BE2C (cell line): ENCODE data around the gene PAPPA2.

ENCODE experiments used
- DNase-seq: peaks from one replicate; pipeline ENCODE4 v3.0.0-alpha.2; 2020
- H3K27me3 ChIP-seq: fragments of 250-450 bp; sonication (Bioruptor Pico); 2 replicates; pipeline ENCODE4 v1.5.1; 2020; ENCODE audit warnings: mild to moderate bottlenecking
- H3K36me3 ChIP-seq: fragments of 250-450 bp; sonication (Bioruptor Pico); 2 replicates; pipeline ENCODE4 v1.5.1; 2020; ENCODE audit warnings: mild to moderate bottlenecking
- H3K4me1 ChIP-seq: fragments of 250-450 bp; sonication (Bioruptor Pico); 2 replicates; pipeline ENCODE4 v1.5.1; 2020
- H3K4me3 ChIP-seq: 2 replicates; pipeline ENCODE4 v1.5.1; 2011; ENCODE audit warnings: low read depth, low read length
- H3K9me3 ChIP-seq: fragments of 250-450 bp; sonication (Bioruptor Pico); 2 replicates; pipeline ENCODE4 v1.5.1; 2020
- TF ChIP-seq, protein P1 (sequence below): IDR thresholded peaks from 2 replicates; pipeline ENCODE4 v1.5.1; 2012; ENCODE audit warnings: mild to moderate bottlenecking, low read depth, low read length

PAPPA2 gene

DNA sequence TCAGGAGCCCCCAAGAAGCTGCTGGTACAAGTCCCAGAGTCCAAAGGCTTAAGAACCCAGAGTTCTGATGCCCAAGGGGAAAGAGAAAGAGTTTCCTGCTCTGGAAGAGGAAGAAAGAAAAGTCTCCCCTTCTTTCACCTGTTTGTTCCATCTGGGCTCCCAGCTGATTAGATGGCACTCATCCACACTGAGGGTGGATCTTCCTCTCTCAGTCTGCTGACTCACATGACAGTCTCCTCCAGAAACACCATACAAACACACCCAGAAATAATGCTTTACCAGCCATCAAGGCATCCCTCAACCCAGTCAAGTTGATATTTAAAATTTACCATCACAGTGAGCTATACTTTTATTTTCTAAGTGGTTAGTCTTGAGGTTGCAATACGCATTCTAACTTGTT, 257.9 kb downstream of the PAPPA2 start:
- Histone ChIP-seq H3K4me3 (no peak overlapping the region), H3K36me3 (no peaks in the 10 kb centered on the region), H3K9me3 (no peaks in the 10 kb centered on the region), H3K27me3 (no peaks in the 10 kb centered on the region), H3K4me1 (peaks cover 6% of the 10 kb centered on the region; the same call in 1 of the 2 replicates)
- TF ChIP-seq, protein P1, sequence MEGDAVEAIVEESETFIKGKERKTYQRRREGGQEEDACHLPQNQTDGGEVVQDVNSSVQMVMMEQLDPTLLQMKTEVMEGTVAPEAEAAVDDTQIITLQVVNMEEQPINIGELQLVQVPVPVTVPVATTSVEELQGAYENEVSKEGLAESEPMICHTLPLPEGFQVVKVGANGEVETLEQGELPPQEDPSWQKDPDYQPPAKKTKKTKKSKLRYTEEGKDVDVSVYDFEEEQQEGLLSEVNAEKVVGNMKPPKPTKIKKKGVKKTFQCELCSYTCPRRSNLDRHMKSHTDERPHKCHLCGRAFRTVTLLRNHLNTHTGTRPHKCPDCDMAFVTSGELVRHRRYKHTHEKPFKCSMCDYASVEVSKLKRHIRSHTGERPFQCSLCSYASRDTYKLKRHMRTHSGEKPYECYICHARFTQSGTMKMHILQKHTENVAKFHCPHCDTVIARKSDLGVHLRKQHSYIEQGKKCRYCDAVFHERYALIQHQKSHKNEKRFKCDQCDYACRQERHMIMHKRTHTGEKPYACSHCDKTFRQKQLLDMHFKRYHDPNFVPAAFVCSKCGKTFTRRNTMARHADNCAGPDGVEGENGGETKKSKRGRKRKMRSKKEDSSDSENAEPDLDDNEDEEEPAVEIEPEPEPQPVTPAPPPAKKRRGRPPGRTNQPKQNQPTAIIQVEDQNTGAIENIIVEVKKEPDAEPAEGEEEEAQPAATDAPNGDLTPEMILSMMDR = no peak
- no peak for DNase-seq

DNA sequence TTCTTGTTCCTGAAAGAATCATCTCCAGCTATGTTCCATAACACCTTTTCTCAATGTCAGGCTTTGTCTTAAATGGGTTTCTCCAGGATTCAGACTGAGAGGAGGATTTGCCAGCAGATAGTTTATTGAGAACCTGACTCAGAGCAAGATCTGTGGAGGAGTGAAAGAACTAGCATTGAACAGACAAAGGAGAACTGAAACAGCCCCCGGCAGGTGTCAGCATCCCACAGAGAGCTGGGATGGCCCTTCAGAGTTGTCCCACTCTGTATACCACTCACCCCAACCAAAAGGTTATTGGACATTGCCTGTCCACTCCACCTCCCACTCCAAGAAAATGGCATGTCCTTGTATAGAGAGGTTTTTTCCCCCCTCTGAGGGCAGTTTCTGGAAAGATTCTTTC, 270.7 kb downstream of the PAPPA2 start:
- Histone ChIP-seq H3K4me1 (no peaks in the 10 kb centered on the region), H3K4me3 (no peak overlapping the region), H3K27me3 (no peaks in the 10 kb centered on the region; the same call in 1 of the 2 replicates), H3K36me3 (no peaks in the 10 kb centered on the region), H3K9me3 (no peaks in the 10 kb centered on the region)
- TF ChIP-seq, protein P1 = no peak
- no peak for DNase-seq

DNA sequence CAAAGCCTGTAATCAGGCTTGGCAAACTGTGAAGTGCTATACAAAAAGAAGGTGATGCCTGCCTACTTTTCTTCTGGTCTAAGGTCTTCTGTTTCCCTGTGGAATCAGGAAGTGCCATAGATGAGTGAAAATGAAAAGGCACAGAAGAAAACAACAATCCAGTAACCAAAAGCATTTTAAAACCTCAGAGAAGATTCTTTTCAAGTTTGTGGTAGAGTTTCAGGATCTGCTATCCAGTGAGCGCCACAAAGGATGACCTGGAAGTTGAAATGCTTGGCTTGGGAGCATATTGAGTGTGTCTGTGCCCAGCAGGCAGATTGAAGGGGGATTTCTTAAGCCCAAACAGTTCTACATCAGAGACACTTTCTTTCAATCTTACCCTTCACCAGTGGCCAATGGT, 272.2 kb downstream of the PAPPA2 start:
- H3K4me1 ChIP-seq = no peaks in the 10 kb centered on the region
- no peaks in the 10 kb centered on the region; the same call in 1 of the 2 replicates for H3K27me3 ChIP-seq
- H3K9me3 ChIP-seq = no peaks in the 10 kb centered on the region
- H3K36me3 ChIP-seq = no peaks in the 10 kb centered on the region
- TF ChIP-seq, protein P1 = no peak
- no peak overlapping the region for H3K4me3 ChIP-seq
- DNase-seq = no peak

DNA sequence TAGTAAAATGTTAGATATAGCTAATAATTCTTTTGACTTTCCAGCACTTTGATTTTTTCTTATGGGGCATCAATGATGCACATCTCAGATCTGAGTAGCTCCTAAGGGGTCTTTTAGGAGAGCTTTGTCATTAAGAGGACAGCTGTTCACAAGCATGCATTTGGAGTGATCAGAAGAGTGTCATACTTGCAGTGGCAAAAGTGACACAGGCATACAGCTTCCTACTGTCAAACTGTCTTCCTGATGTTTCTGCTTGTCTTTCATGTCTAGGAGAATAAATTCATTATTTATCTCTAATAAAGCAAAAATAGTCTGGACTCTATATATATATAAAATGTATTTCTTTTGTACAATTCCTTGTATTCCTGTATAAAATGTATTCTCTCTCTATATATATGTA, 273.0 kb downstream of the PAPPA2 start:
- DNase-seq = no peak
- TF ChIP-seq, protein P1 = no peak

DNA sequence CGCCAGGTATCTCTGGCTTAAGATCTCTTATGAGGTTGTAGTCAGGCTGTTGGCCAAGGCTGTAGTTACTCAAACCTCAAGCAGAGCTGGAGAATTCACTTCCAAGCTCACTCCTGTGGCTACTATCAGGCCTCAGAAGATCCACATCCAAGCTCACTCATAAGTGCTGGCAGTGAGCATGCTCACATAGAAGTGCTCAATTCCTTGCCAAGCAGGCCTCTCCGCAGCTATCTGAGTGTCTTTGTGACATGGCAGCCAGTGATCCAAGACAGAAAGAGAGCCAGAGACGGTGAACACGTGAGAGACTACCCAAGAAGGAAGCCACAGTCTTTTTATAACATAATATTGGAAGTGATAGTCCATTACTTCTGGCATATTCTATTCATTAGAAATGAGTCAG, 278.2 kb downstream of the PAPPA2 start:
- Histone ChIP-seq H3K4me1 (no peaks in the 10 kb centered on the region), H3K27me3 (no peaks in the 10 kb centered on the region), H3K36me3 (no peaks in the 10 kb centered on the region), H3K4me3 (no peak overlapping the region), H3K9me3 (no peaks in the 10 kb centered on the region)
- TF ChIP-seq, protein P1 = no peak
- DNase-seq = no peak

More for the DNA sequence above, 273.0 kb downstream of the PAPPA2 start:
- H3K27me3 ChIP-seq = no peaks in the 10 kb centered on the region; the same call in 1 of the 2 replicates
- no peaks in the 10 kb centered on the region for H3K4me1 ChIP-seq
- no peaks in the 10 kb centered on the region for H3K36me3 ChIP-seq
- no peaks in the 10 kb centered on the region for H3K9me3 ChIP-seq
- H3K4me3 ChIP-seq = no peak overlapping the region

DNA sequence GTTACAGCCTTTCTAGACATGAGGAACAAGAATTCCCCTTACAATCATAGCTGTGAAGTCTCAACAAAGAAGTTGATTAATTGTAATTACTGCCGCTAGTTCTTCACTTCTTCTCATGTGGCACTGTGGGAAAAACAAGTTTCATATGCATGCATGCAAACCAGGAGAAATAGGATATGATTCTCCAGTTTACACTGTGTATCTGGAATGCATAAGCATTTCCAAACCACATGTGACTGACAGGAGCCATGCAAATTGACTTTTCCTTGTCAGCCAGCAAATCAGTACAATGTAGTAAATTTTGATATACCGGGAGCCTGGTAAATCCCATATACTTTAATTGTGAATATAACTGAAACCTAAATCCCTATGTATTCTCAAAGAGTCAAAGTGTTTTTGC, 279.3 kb downstream of the PAPPA2 start:
- H3K36me3 ChIP-seq = no peaks in the 10 kb centered on the region
- H3K4me1 ChIP-seq = no peaks in the 10 kb centered on the region
- H3K27me3 ChIP-seq = no peaks in the 10 kb centered on the region
- H3K9me3 ChIP-seq = no peaks in the 10 kb centered on the region
- H3K4me3 ChIP-seq = no peak overlapping the region
- no peak for DNase-seq
- TF ChIP-seq, protein P1 = no peak
